ENCODE results near the gene PMM2.

The PMM2 gene

DNA sequence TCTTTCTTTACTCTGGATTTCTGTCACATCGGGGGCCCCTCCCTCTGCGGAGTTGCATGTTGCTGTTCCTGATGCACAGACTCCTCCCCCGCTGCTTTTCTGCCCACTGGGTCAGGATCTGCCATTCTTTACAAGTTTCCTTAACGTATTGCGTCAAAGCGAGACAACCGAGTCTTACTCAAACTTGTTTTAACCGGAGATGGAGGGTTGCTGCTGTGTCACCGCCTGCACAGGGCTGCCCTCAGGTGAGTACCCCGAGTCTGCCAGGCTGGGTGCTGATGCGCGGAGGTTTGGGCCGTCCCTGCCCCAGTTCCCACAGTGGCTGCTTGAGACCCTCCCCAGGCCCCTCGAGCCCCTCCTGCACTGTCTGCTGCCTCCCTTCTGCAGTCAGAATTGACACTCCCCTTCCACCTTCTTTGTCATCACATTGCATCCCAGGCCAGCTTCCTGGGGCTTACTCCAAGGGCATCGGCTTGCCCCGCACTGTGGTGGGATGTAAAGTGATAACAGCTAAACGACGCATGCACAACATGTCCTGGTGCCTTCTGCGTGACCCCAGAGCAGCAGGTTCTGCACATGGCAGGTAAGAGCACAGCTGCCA lies 51.9 kb downstream of the PMM2 start:
- TF ChIP-seq, protein P1, sequence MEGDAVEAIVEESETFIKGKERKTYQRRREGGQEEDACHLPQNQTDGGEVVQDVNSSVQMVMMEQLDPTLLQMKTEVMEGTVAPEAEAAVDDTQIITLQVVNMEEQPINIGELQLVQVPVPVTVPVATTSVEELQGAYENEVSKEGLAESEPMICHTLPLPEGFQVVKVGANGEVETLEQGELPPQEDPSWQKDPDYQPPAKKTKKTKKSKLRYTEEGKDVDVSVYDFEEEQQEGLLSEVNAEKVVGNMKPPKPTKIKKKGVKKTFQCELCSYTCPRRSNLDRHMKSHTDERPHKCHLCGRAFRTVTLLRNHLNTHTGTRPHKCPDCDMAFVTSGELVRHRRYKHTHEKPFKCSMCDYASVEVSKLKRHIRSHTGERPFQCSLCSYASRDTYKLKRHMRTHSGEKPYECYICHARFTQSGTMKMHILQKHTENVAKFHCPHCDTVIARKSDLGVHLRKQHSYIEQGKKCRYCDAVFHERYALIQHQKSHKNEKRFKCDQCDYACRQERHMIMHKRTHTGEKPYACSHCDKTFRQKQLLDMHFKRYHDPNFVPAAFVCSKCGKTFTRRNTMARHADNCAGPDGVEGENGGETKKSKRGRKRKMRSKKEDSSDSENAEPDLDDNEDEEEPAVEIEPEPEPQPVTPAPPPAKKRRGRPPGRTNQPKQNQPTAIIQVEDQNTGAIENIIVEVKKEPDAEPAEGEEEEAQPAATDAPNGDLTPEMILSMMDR (conservative IDR thresholded peaks at IDR 0.05; ENCODE audit: low read depth) = no peak
- ChIA-PET POLR2A (ENCODE audit: low non-redundant PET) (no interaction called here), CTCF (interaction anchor here (0.8 to 1.5 kb wide), 2 partner anchors 30 to 35 kb away, joined by 4 to 6 read pairs; no protein-coding TSS in a partner anchor)
- peak; percentile 75 for DNase-seq (ENCODE audit: low spot score)
- H3K27ac ChIP-seq = peak overlapping the region; percentile 96

DNA sequence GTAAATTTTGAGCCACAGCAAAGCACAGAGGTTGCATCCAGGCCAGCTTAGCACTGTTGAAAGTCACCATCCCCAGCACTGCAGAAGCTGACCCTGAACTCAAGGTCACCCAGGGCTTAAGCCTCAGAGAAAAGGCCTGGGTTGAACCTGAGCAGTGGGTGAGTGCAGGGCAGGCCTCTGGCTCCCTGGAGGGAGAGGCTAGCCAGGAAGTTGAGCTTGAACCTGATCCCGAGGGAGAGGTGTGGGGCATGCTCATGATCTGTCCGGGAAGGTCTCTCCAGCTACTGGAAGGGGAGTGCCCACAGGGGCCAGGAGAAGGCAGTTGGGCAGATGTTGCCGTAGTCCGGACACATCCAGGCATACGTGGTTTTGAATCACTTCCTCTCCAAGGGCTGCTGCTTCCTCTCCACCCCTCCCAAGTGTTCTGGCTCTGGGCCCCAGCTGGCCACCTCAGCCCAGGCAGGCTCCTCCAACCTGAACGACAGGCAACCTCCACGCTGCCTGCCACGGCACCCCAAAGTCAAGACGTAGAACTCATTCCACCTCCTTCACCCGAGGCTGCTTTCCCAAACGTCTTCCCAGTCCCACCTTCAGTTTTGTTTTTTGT lies 52.7 kb downstream of the PMM2 start:
- peak; percentile 77 for DNase-seq (ENCODE audit: low spot score)
- CTCF ChIA-PET = interaction anchor here (0.5 to 1.5 kb wide), 3 partner anchors 30 to 922 kb away, joined by 3 to 6 read pairs (median 3); no protein-coding TSS in a partner anchor
- POLR2A ChIA-PET (ENCODE audit: low non-redundant PET) = interaction anchor here (0.6 kb wide), 1 partner anchor 198 kb away, joined by 5 read pairs; no protein-coding TSS in a partner anchor
- TF ChIP-seq, protein P1 (conservative IDR thresholded peaks at IDR 0.05; ENCODE audit: low read depth) = no peak
- H3K27ac ChIP-seq = peak overlapping the region; percentile 96

DNA sequence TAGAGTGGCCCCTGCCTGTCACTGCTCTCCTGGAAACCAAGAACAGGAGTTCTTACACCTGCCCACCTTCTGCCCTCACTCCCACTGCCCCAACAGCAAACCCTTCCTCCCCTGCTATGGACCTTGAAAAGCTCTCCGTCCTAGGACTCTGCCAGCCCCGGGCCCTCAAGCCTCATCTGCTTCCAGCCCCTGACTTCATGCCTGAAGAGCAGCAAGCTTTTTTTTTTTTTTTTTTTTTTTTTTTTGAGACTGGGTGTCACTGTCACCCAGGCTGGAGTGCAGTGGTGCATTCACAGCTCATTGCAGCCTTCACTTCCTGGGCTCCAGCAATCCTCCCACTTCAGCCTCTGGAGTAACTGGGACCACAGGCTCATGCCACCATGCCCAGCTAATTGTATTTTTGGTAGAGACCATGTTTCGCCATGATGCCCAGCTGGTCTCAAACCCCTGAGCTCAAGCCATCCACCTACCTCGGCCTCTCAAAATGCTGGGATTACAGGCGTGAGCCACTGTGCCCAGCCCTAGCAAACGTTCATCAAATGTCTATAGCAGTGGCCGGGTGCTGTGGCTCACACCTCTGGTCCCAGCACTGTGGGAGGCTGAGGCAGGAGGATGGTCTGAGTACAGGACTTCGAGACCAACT lies 54.2 kb downstream of the PMM2 start:
- TF ChIP-seq, protein P1 (conservative IDR thresholded peaks at IDR 0.05; ENCODE audit: low read depth) = no peak
- CTCF ChIA-PET = interaction anchor here (0.8 kb wide), 1 partner anchor 28 kb away, joined by 3 read pairs; no protein-coding TSS in a partner anchor

DNA sequence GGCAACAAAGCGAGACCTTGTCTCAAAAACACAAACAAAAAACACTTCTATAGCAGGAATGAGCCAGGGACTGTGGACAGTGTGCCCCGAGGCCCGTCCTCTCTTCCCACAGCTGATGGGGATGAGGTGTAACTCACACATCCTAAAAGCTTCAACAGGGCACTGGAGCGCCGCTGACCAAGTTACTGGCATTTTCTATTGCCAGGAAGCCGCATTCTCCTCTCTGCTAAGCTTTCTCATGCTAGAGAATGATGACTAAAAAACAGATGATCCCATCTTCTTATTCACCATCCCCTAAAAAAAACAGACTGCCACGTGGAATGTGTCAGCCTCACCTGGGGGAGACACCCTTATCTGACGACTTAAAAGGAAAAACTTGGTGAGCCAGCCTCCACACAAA lies 54.9 kb downstream of the PMM2 start:
- CTCF ChIA-PET = interaction anchor here (0.8 kb wide), 1 partner anchor 28 kb away, joined by 3 read pairs; no protein-coding TSS in a partner anchor

More for the DNA sequence above, 54.2 kb downstream of the PMM2 start:
- no peak for DNase-seq (ENCODE audit: low spot score)
- H3K27ac ChIP-seq = peak overlapping the region; percentile 96
- POLR2A ChIA-PET (ENCODE audit: low non-redundant PET) = interaction anchor here (0.6 kb wide), 1 partner anchor 41 kb away, joined by 4 read pairs; no protein-coding TSS in a partner anchor

DNA sequence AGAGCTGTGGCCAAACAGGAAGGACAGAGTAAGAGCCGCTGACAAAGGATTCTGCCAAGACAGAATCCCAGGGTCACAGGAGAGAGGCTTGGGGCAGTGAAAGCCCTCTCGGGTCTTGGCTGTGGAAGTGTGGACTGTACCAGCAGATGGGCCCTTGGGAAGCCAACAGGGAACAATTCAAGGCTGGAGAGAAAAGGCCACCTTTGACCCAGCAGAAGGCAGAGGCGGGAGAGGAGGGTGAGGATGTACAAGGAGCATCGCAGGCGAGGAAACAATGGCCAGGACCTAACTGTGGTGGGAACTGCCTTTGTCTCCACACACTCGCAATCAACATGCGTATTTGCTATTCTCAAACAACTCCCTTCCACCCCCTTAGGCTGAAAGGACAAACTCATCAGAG lies 55.5 kb downstream of the PMM2 start:
- CTCF ChIA-PET = interaction anchor here (0.7 to 0.8 kb wide), 2 partner anchors 9 to 27 kb away, joined by 3 read pairs; no protein-coding TSS in a partner anchor

More for the DNA sequence above, 54.9 kb downstream of the PMM2 start:
- H3K27ac ChIP-seq = peak overlapping the region; percentile 96
- TF ChIP-seq, protein P1 (conservative IDR thresholded peaks at IDR 0.05; ENCODE audit: low read depth) = no peak
- no peak for DNase-seq (ENCODE audit: low spot score)
- POLR2A ChIA-PET (ENCODE audit: low non-redundant PET) = no interaction called here

GRCh38 chr16:8853611-8854010 lies 56.0 kb downstream of the PMM2 start:
- CTCF ChIA-PET = interaction anchor here (0.7 to 1.7 kb wide), 2 partner anchors 8 to 27 kb away, joined by 3 to 7 read pairs; no protein-coding TSS in a partner anchor
- TF ChIP-seq, protein P1 (conservative IDR thresholded peaks at IDR 0.05; ENCODE audit: low read depth) = no peak
- DNase-seq (ENCODE audit: low spot score) = no peak
- H3K27ac ChIP-seq = peak overlapping the region; percentile 96
- POLR2A ChIA-PET (ENCODE audit: low non-redundant PET) = no interaction called here

More for the DNA sequence above, 55.5 kb downstream of the PMM2 start:
- POLR2A ChIA-PET (ENCODE audit: low non-redundant PET) = no interaction called here
- peak overlapping the region; percentile 96 for H3K27ac ChIP-seq
- no peak for DNase-seq (ENCODE audit: low spot score)
- TF ChIP-seq, protein P1 (conservative IDR thresholded peaks at IDR 0.05; ENCODE audit: low read depth) = no peak

Measured in RWPE1 (cell line).